Prostate gland (tissue), 2 donors: ENCODE data around the gene RNF17.

Experiments
- POLR2AphosphoS5 ChIP-seq: sonication (generic); formaldehyde crosslinking; IDR thresholded peaks from one replicate; pipeline ENCODE4 v1.6.1; 2017; ENCODE audit warnings: antibody characterized with exemption
- TF ChIP-seq, protein P1 (sequence below), 4 experiments: fragments of 200-600 bp in 2 of 4; fragments of 450-650 bp in 2 of 4; sonication (generic) in 2 of 4; IDR thresholded peaks; 1 replicate in 3 of 4; 2 replicates in 1 of 4; pipeline ENCODE4 v1.5.1; 2016 to 2019; ENCODE audit warnings: antibody characterized with exemption in 4 of 4, mild to moderate bottlenecking in 2 of 4, moderate library complexity in 2 of 4

DNA sequence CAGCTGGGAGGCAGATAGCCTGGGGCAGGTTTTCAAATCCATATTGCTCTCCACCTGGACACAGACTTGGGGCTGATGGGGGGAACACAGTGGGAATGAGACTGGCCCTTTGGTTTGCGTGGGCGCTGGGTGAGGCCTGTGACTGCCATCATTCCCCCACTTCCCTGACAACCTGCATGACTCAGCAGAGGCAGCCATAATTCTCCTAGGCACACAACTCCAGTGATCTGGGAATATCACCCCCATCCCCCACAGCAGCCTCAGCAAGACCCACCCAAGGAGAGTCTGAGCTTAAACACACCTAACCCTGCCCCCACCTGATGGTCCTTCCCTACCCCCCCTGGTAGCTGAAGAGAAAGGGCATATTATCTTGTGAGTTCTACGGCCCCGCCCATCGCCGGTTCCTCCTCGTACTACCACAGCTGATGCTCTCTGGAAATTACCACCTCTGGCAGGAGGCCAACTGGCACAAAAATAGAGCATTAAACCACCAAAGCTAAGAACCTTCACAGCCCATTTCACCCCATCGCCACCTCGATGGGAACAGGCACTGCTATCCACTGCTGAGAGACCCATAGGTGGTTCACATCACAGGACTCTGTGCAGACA is 71.0 kb downstream of the RNF17 start:
- TF ChIP-seq, protein P1, sequence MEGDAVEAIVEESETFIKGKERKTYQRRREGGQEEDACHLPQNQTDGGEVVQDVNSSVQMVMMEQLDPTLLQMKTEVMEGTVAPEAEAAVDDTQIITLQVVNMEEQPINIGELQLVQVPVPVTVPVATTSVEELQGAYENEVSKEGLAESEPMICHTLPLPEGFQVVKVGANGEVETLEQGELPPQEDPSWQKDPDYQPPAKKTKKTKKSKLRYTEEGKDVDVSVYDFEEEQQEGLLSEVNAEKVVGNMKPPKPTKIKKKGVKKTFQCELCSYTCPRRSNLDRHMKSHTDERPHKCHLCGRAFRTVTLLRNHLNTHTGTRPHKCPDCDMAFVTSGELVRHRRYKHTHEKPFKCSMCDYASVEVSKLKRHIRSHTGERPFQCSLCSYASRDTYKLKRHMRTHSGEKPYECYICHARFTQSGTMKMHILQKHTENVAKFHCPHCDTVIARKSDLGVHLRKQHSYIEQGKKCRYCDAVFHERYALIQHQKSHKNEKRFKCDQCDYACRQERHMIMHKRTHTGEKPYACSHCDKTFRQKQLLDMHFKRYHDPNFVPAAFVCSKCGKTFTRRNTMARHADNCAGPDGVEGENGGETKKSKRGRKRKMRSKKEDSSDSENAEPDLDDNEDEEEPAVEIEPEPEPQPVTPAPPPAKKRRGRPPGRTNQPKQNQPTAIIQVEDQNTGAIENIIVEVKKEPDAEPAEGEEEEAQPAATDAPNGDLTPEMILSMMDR (IDR thresholded peaks at IDR 0.05) = no peak
- no peak for TF ChIP-seq POLR2AphosphoS5
